GM12878 (cell line): ENCODE data around the gene SIM2. TPM values are rescaled to one million over a fixed set of nuclear protein-coding genes. Genes with fewer than 3 reads are reported as not detected.

ENCODE experiments used
- ATAC-seq: fragments of 200-7000 bp; cut with Tn5 transposase; 3 replicates; pipeline ENCODE4 v1.9.1; 2020; ENCODE audit warnings: mild to moderate bottlenecking, moderate library complexity
- BruUV-seq: library from RNA; stranded (reverse); fragments of 400-500 nt; replicated peaks from 2 replicates; lab custom pipeline; 2021; lab: Mats Ljungman, UMichigan
- CTCF ChIA-PET: fragments of 300-600 bp; sonication (Branson Sonifier 250); formaldehyde crosslinking; extraction: SDS; loops from one replicate; lab custom pipeline; 2021; ENCODE audit warnings: inconsistent platforms; lab: Yijun Ruan, JAX
- POLR2A ChIA-PET: fragments of 350-600 bp; formaldehyde crosslinking; extraction: SDS; loops from one replicate; lab custom pipeline; 2021; ENCODE audit warnings: inconsistent platforms; lab: Charles Lee
- RAD21 ChIA-PET: fragments of 300-600 bp; sonication (Branson Sonifier 250); formaldehyde crosslinking; loops from one replicate; lab custom pipeline; 2023; ENCODE audit warnings: antibody characterized with exemption; ENCODE audit not compliant: unreplicated experiment; lab: Charles Lee
- SMC1A ChIA-PET: fragments of 300-600 bp; sonication (Branson Sonifier 250); formaldehyde crosslinking; loops from one replicate; lab custom pipeline; 2023; ENCODE audit not compliant: unreplicated experiment, uncharacterized antibody; lab: Charles Lee
- DNase-seq: peaks from one replicate; pipeline ENCODE4 v3.0.0-alpha.2; 2011; ENCODE audit warnings: low read depth, low spot score
- FAIRE-seq: peaks from 3 replicates; lab custom pipeline; 2011; peaks lifted over from hg19 to GRCh38; lab: Jason Lieb, UNC
- H2AFZ ChIP-seq: 2 replicates; pipeline ENCODE4 v1.6.0; 2011; ENCODE audit warnings: low read depth, low read length, control low read depth; ENCODE audit not compliant: control insufficient read depth
- H3K27ac ChIP-seq: 2 replicates; pipeline ENCODE4 v1.5.1; 2011; ENCODE audit warnings: control low read depth; ENCODE audit not compliant: control insufficient read depth, insufficient read depth
- H3K27me3 ChIP-seq, 2 experiments: replicated peaks in 1 of 2; 2 replicates each; pipeline versions ENCODE4 v1.6.0 to v1.6.1; 2011; ENCODE audit warnings: low read length in 1 of 2; ENCODE audit not compliant: control insufficient read depth in 2 of 2, insufficient read depth in 2 of 2
- H3K36me3 ChIP-seq, 2 experiments: 2 replicates each; pipeline ENCODE4 v1.5.1; 2011; ENCODE audit warnings: low read length in 1 of 2; ENCODE audit not compliant: control insufficient read depth in 2 of 2, insufficient read depth in 2 of 2
- H3K4me1 ChIP-seq: 2 replicates; pipeline ENCODE4 v1.6.1; 2011; ENCODE audit warnings: mild to moderate bottlenecking, low read length, moderate library complexity, mixed read lengths; ENCODE audit not compliant: control insufficient read depth, insufficient read depth
- H3K4me2 ChIP-seq: 2 replicates; pipeline ENCODE4 v1.6.0; 2011; ENCODE audit warnings: control low read depth; ENCODE audit not compliant: control insufficient read depth, insufficient read depth
- H3K4me3 ChIP-seq: fragments of 200-600 bp; sonication (generic); 2 replicates; pipeline ENCODE4 v1.5.1; 2016
- H3K79me2 ChIP-seq: 2 replicates; pipeline ENCODE4 v1.6.0; 2011; ENCODE audit warnings: low read length; ENCODE audit not compliant: control insufficient read depth, insufficient read depth
- H3K9ac ChIP-seq: 2 replicates; pipeline ENCODE4 v1.8.0; 2011; ENCODE audit warnings: low read length, control low read depth, mixed read lengths; ENCODE audit not compliant: control insufficient read depth, insufficient read depth
- H3K9me3 ChIP-seq: replicated peaks from 3 replicates; pipeline ENCODE4 v1.5.1; 2011; ENCODE audit warnings: mild to moderate bottlenecking, low read length; ENCODE audit not compliant: control insufficient read depth, insufficient read depth
- H4K20me1 ChIP-seq: 2 replicates; pipeline ENCODE4 v1.6.0; 2011; ENCODE audit not compliant: control insufficient read depth, insufficient read depth
- BACH1 ChIP-seq: fragments of 450-650 bp; IDR thresholded peaks from 2 replicates; pipeline ENCODE4 v1.6.1; 2017; ENCODE audit warnings: mild to moderate bottlenecking, borderline replicate concordance
- CUX1 ChIP-seq: IDR thresholded peaks from 2 replicates; pipeline ENCODE4 v1.6.1; 2012; ENCODE audit warnings: improper control_type of control experiment, low read depth, low read length; ENCODE audit not compliant: insufficient replicate concordance
- EED ChIP-seq: sonication (generic); IDR thresholded peaks from 2 replicates; pipeline ENCODE4 v1.6.1; 2016; ENCODE audit warnings: antibody characterized with exemption, low read depth
- EGR1 ChIP-seq, 2 experiments: IDR thresholded peaks; 1 replicate in 1 of 2; 2 replicates in 1 of 2; pipeline ENCODE4 v1.6.1; 2011 to 2012; ENCODE audit warnings: low read depth in 2 of 2, low read length in 2 of 2, borderline replicate concordance in 1 of 2, mild to moderate bottlenecking in 1 of 2, moderate library complexity in 1 of 2
- JUND ChIP-seq: IDR thresholded peaks from 2 replicates; pipeline ENCODE4 v1.6.1; 2012; ENCODE audit warnings: low read depth, mild to moderate bottlenecking, low read length, improper control_type of control experiment, moderate library complexity
- MTA3 ChIP-seq: IDR thresholded peaks from 2 replicates; pipeline ENCODE4 v1.6.1; 2012; ENCODE audit warnings: low read length, inconsistent platforms, borderline replicate concordance
- MXI1 ChIP-seq: fragments of 150-350 bp; IDR thresholded peaks from 2 replicates; pipeline ENCODE4 v1.6.1; 2011; ENCODE audit warnings: low read depth, mild to moderate bottlenecking, inconsistent platforms, low read length, improper control_type of control experiment
- RB1 ChIP-seq: fragments of 450-650 bp; formaldehyde crosslinking; IDR thresholded peaks from 2 replicates; pipeline ENCODE4 v1.6.1; 2017; ENCODE audit warnings: mild to moderate bottlenecking, borderline replicate concordance
- RUNX3 ChIP-seq: IDR thresholded peaks from 2 replicates; pipeline ENCODE4 v1.6.1; 2012; ENCODE audit warnings: low read length, inconsistent platforms
- YY1 ChIP-seq: IDR thresholded peaks from 2 replicates; pipeline ENCODE4 v1.6.1; 2011; ENCODE audit warnings: low read depth, mild to moderate bottlenecking, low read length
- ZNF274 ChIP-seq: IDR thresholded peaks from one replicate; pipeline ENCODE4 v1.8.0; 2011; ENCODE audit not compliant: insufficient read length, insufficient read depth
- ZSCAN29 ChIP-seq: fragments of 450-650 bp; IDR thresholded peaks from 2 replicates; pipeline ENCODE4 v1.6.1; 2017; ENCODE audit warnings: mild to moderate bottlenecking, moderate library complexity
- WGBS: methylation state at CpG from one replicate; pipeline ENCODE4 v1.1.6; 2016; ENCODE audit warnings: low lambda C conversion rate; ENCODE audit not compliant: insufficient replicate concordance, insufficient coverage; ENCODE audit errors: missing lambda C conversion rate; 5-methylcytosine and 5-hydroxymethylcytosine counted together
- in situ Hi-C: fragments of 300-500 bp; cut with MboI; formaldehyde crosslinking; loops from 9 replicates; pipeline ENCODE4 v1.14.3; 2018; ENCODE audit warnings: mixed read lengths
- intact Hi-C: fragments of 100-400 bp; cut with micrococcal nuclease; formaldehyde crosslinking; loops from one replicate; pipeline ENCODE4 v1.14.2; 2022; ENCODE audit not compliant: unreplicated experiment
- polyA plus RNA-seq, 11 experiments: library from polyadenylated mRNA; depleted of rRNA in 4 of 11; unstranded in 6 of 11; stranded (reverse) in 5 of 11; fragments of >200 nt; fragmentation: Nextera tagmentation in 4 of 11; fragmentation: Illumina TruSeq in 1 of 11; extraction: Ambion mirVana in 4 of 11; extraction: Trizol in 1 of 11; gene quantifications; 1 replicate in 1 of 11; 2 replicates in 10 of 11; pipeline versions ENCODE4 v1.2.1 to v1.2.3, GENCODE V29; 2011 to 2016; ENCODE audit warnings: inconsistent platforms in 2 of 11, missing spikeins in 2 of 11, low read depth in 1 of 11
- total RNA-seq, 4 experiments: library from RNA; depleted of rRNA in 3 of 4; stranded (reverse); fragments of >200 nt in 3 of 4; fragmentation: Illumina TruSeq in 1 of 4; extraction: Trizol in 1 of 4; gene quantifications; 2 replicates each; pipeline versions ENCODE4 v1.2.1 to v1.2.3, GENCODE V29; 2013 to 2021
- TF ChIP-seq, protein P1 (sequence below): IDR thresholded peaks from 2 replicates; pipeline ENCODE4 v1.6.1; 2011; ENCODE audit warnings: low read depth, low read length, improper control_type of control experiment, borderline replicate concordance
- TF ChIP-seq, protein P2 (sequence below): fragments of 450-650 bp; IDR thresholded peaks from 2 replicates; pipeline ENCODE4 v1.6.1; 2017; ENCODE audit warnings: mild to moderate bottlenecking
- TF ChIP-seq, protein P3 (sequence below): fragments of 450-650 bp; IDR thresholded peaks from 2 replicates; pipeline ENCODE4 v1.6.1; 2017; ENCODE audit warnings: low read depth, mild to moderate bottlenecking, moderate library complexity

SIM2 gene
- total and polyA plus RNA-seq, 10 of the 15 experiments (the other 5 are each of a cell fraction or from before 2014, with no cell fraction given): 0.02 to 0.15 (median 0.05) TPM; not detected in 7

GRCh38 chr21:36792505-36792967 is 93.6 kb downstream of the SIM2 start:
- H4K20me1 ChIP-seq: no peaks in the 10 kb centered on the region
- POLR2A ChIA-PET: no interaction called here
- no peaks in the 10 kb centered on the region for H3K79me2 ChIP-seq
- H3K9me3 ChIP-seq: no peaks in the 10 kb centered on the region; the same call in 2 of the 3 replicates
- H3K27ac ChIP-seq: no peak overlapping the region
- WGBS: 74% methylated on average over 4 of the region's 6 CpGs
- no TSS peak for BruUV-seq
- no peak overlapping the region for H3K9ac ChIP-seq
- H3K4me2 ChIP-seq: no peak overlapping the region
- CTCF ChIA-PET: no interaction called here
- H2AFZ ChIP-seq: no peak overlapping the region
- H3K4me1 ChIP-seq: no peaks in the 10 kb centered on the region
- H3K27me3 ChIP-seq: no peaks in the 10 kb centered on the region
- RAD21 ChIA-PET: no interaction called here
- ATAC-seq: no peak
- SMC1A ChIA-PET: no interaction called here
- no peak for DNase-seq
- intact Hi-C loops: no loop called here
- no peaks in the 10 kb centered on the region for H3K36me3 ChIP-seq
- in situ Hi-C loops: no loop called here
- no peak for FAIRE-seq
- H3K4me3 ChIP-seq: no peak overlapping the region
- TF ChIP-seq, protein P1, sequence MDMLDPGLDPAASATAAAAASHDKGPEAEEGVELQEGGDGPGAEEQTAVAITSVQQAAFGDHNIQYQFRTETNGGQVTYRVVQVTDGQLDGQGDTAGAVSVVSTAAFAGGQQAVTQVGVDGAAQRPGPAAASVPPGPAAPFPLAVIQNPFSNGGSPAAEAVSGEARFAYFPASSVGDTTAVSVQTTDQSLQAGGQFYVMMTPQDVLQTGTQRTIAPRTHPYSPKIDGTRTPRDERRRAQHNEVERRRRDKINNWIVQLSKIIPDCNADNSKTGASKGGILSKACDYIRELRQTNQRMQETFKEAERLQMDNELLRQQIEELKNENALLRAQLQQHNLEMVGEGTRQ: no peak
- TF ChIP-seq MXI1 (no peak), MTA3 (no peak), RB1 (no peak), EGR1 (IDR thresholded peaks at IDR 0.05; ENCODE audit: borderline replicate concordance in 1 of 2, low read depth in 2 of 2, low read length in 2 of 2) (no peak), EED (no peak), YY1 (no peak), RUNX3 (no peak), CUX1 (no peak), JUND (no peak), BACH1 (no peak), ZSCAN29 (no peak), ZNF274 (no peak)
- TF ChIP-seq, protein P2, sequence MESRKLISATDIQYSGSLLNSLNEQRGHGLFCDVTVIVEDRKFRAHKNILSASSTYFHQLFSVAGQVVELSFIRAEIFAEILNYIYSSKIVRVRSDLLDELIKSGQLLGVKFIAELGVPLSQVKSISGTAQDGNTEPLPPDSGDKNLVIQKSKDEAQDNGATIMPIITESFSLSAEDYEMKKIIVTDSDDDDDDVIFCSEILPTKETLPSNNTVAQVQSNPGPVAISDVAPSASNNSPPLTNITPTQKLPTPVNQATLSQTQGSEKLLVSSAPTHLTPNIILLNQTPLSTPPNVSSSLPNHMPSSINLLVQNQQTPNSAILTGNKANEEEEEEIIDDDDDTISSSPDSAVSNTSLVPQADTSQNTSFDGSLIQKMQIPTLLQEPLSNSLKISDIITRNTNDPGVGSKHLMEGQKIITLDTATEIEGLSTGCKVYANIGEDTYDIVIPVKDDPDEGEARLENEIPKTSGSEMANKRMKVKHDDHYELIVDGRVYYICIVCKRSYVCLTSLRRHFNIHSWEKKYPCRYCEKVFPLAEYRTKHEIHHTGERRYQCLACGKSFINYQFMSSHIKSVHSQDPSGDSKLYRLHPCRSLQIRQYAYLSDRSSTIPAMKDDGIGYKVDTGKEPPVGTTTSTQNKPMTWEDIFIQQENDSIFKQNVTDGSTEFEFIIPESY: no peak
- TF ChIP-seq, protein P3, sequence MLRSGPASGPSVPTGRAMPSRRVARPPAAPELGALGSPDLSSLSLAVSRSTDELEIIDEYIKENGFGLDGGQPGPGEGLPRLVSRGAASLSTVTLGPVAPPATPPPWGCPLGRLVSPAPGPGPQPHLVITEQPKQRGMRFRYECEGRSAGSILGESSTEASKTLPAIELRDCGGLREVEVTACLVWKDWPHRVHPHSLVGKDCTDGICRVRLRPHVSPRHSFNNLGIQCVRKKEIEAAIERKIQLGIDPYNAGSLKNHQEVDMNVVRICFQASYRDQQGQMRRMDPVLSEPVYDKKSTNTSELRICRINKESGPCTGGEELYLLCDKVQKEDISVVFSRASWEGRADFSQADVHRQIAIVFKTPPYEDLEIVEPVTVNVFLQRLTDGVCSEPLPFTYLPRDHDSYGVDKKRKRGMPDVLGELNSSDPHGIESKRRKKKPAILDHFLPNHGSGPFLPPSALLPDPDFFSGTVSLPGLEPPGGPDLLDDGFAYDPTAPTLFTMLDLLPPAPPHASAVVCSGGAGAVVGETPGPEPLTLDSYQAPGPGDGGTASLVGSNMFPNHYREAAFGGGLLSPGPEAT: no peak
